HEK293 (cell line): ENCODE data around the gene MTCL1.

Experiments used
- SETDB1 ChIP-seq: IDR thresholded peaks from one replicate; pipeline ENCODE4 v1.6.1; 2017; ENCODE audit warnings: mild to moderate bottlenecking, low read length, moderate library complexity, mixed read lengths; ENCODE audit not compliant: insufficient read length
- SP2 ChIP-seq: fragments of 450-650 bp; formaldehyde crosslinking; IDR thresholded peaks from 2 replicates; pipeline ENCODE4 v1.5.1; 2016; ENCODE audit warnings: missing biosample characterization, missing genetic modification characterization
- ZBTB21 ChIP-seq: fragments of 450-650 bp; formaldehyde crosslinking; IDR thresholded peaks from 2 replicates; pipeline ENCODE4 v1.5.1; 2017; ENCODE audit warnings: missing biosample characterization, missing genetic modification characterization
- ZFP3 ChIP-seq: fragments of 450-650 bp; formaldehyde crosslinking; IDR thresholded peaks from 2 replicates; pipeline ENCODE4 v1.5.1; 2016; ENCODE audit warnings: low read depth, missing biosample characterization, missing genetic modification characterization
- ZFP69B ChIP-seq: fragments of 450-650 bp; formaldehyde crosslinking; IDR thresholded peaks from 2 replicates; pipeline ENCODE4 v1.5.1; 2016; ENCODE audit warnings: missing biosample characterization, missing genetic modification characterization
- ZNF184 ChIP-seq: fragments of 450-650 bp; IDR thresholded peaks from 2 replicates; pipeline ENCODE4 v1.5.1; 2018; ENCODE audit warnings: missing biosample characterization, mild to moderate bottlenecking, missing genetic modification characterization
- ZNF311 ChIP-seq: fragments of 450-650 bp; formaldehyde crosslinking; IDR thresholded peaks from 2 replicates; pipeline ENCODE4 v1.5.1; 2017; ENCODE audit warnings: missing biosample characterization, missing genetic modification characterization, borderline replicate concordance
- ZNF350 ChIP-seq: fragments of 450-650 bp; formaldehyde crosslinking; IDR thresholded peaks from 2 replicates; pipeline ENCODE4 v1.5.0; 2017; ENCODE audit warnings: missing biosample characterization, mild to moderate bottlenecking, missing genetic modification characterization
- ZNF768 ChIP-seq: fragments of 450-650 bp; formaldehyde crosslinking; IDR thresholded peaks from 2 replicates; pipeline ENCODE4 v1.5.1; 2018; ENCODE audit warnings: missing biosample characterization, mild to moderate bottlenecking, missing genetic modification characterization
- TF ChIP-seq, protein P1 (sequence below): fragments of 450-650 bp; formaldehyde crosslinking; IDR thresholded peaks from 2 replicates; pipeline ENCODE4 v1.5.1; 2016; ENCODE audit warnings: missing biosample characterization, missing genetic modification characterization, low read depth
- TF ChIP-seq, protein P2 (sequence below): fragments of 450-650 bp; formaldehyde crosslinking; IDR thresholded peaks from 2 replicates; pipeline ENCODE4 v1.5.1; 2016; ENCODE audit warnings: missing biosample characterization, missing genetic modification characterization, low read depth
- TF ChIP-seq, protein P3 (sequence below): sonication (generic); formaldehyde crosslinking; IDR thresholded peaks from 2 replicates; pipeline ENCODE4 v1.8.1; 2022; ENCODE audit warnings: mild to moderate bottlenecking, moderate library complexity, missing genetic modification reagents
- TF ChIP-seq, protein P4 (sequence below): fragments of 450-650 bp; IDR thresholded peaks from 2 replicates; pipeline ENCODE4 v1.5.1; 2018; ENCODE audit warnings: missing biosample characterization, missing genetic modification characterization
- TF ChIP-seq, protein P5 (sequence below): fragments of 450-650 bp; formaldehyde crosslinking; IDR thresholded peaks from 2 replicates; pipeline ENCODE4 v1.5.1; 2016; ENCODE audit warnings: missing biosample characterization, missing genetic modification characterization

DNA sequence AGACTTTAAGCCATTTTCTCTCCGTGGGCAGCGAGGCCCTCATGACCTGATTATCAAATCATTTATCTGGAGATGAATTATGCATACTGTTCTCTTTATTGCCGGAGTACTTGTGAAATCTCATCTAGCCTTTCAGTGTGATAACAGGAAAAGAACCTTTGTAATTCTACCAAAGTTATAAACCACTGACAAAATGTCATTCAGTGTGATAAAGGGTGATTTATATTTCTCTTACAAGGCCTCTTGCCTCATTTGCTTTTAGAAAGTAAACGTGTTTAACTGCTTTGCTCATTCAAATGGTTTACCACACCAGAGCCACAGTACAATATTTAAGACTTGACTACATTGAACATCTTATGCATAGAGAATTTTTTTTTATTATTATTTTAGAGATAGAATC is 13.8 kb downstream of the MTCL1 start:
- TF ChIP-seq ZNF184 (tag by site-specific recombination) (no peak), ZNF350 (tag by site-specific recombination) (no peak), ZFP3 (no peak), ZBTB21 (tag by site-specific recombination) (no peak), SETDB1 (no peak), ZNF311 (tag by site-specific recombination) (no peak), SP2 (tag by site-specific recombination) (no peak), ZFP69B (no peak), ZNF768 (tag by site-specific recombination) (no peak)
- TF ChIP-seq, protein P1, sequence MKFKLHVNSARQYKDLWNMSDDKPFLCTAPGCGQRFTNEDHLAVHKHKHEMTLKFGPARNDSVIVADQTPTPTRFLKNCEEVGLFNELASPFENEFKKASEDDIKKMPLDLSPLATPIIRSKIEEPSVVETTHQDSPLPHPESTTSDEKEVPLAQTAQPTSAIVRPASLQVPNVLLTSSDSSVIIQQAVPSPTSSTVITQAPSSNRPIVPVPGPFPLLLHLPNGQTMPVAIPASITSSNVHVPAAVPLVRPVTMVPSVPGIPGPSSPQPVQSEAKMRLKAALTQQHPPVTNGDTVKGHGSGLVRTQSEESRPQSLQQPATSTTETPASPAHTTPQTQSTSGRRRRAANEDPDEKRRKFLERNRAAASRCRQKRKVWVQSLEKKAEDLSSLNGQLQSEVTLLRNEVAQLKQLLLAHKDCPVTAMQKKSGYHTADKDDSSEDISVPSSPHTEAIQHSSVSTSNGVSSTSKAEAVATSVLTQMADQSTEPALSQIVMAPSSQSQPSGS (tag by site-specific recombination): no peak
- TF ChIP-seq, protein P2, sequence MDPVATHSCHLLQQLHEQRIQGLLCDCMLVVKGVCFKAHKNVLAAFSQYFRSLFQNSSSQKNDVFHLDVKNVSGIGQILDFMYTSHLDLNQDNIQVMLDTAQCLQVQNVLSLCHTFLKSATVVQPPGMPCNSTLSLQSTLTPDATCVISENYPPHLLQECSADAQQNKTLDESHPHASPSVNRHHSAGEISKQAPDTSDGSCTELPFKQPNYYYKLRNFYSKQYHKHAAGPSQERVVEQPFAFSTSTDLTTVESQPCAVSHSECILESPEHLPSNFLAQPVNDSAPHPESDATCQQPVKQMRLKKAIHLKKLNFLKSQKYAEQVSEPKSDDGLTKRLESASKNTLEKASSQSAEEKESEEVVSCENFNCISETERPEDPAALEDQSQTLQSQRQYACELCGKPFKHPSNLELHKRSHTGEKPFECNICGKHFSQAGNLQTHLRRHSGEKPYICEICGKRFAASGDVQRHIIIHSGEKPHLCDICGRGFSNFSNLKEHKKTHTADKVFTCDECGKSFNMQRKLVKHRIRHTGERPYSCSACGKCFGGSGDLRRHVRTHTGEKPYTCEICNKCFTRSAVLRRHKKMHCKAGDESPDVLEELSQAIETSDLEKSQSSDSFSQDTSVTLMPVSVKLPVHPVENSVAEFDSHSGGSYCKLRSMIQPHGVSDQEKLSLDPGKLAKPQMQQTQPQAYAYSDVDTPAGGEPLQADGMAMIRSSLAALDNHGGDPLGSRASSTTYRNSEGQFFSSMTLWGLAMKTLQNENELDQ (tag by site-specific recombination): no peak
- TF ChIP-seq, protein P3, sequence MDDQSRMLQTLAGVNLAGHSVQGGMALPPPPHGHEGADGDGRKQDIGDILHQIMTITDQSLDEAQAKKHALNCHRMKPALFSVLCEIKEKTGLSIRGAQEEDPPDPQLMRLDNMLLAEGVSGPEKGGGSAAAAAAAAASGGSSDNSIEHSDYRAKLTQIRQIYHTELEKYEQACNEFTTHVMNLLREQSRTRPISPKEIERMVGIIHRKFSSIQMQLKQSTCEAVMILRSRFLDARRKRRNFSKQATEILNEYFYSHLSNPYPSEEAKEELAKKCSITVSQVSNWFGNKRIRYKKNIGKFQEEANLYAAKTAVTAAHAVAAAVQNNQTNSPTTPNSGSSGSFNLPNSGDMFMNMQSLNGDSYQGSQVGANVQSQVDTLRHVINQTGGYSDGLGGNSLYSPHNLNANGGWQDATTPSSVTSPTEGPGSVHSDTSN: no peak
- TF ChIP-seq, protein P4, sequence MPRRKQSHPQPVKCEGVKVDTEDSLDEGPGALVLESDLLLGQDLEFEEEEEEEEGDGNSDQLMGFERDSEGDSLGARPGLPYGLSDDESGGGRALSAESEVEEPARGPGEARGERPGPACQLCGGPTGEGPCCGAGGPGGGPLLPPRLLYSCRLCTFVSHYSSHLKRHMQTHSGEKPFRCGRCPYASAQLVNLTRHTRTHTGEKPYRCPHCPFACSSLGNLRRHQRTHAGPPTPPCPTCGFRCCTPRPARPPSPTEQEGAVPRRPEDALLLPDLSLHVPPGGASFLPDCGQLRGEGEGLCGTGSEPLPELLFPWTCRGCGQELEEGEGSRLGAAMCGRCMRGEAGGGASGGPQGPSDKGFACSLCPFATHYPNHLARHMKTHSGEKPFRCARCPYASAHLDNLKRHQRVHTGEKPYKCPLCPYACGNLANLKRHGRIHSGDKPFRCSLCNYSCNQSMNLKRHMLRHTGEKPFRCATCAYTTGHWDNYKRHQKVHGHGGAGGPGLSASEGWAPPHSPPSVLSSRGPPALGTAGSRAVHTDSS (tag by site-specific recombination): no peak
- TF ChIP-seq, protein P5, sequence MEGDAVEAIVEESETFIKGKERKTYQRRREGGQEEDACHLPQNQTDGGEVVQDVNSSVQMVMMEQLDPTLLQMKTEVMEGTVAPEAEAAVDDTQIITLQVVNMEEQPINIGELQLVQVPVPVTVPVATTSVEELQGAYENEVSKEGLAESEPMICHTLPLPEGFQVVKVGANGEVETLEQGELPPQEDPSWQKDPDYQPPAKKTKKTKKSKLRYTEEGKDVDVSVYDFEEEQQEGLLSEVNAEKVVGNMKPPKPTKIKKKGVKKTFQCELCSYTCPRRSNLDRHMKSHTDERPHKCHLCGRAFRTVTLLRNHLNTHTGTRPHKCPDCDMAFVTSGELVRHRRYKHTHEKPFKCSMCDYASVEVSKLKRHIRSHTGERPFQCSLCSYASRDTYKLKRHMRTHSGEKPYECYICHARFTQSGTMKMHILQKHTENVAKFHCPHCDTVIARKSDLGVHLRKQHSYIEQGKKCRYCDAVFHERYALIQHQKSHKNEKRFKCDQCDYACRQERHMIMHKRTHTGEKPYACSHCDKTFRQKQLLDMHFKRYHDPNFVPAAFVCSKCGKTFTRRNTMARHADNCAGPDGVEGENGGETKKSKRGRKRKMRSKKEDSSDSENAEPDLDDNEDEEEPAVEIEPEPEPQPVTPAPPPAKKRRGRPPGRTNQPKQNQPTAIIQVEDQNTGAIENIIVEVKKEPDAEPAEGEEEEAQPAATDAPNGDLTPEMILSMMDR: no peak
